Ovary (tissue), 9 donors: ENCODE measurements around the gene HAND2. TPM values are rescaled to one million over a fixed set of nuclear protein-coding genes. Genes with fewer than 3 reads are reported as not detected.

Experiments used
- DNase-seq, 5 donors: peaks; one replicate each; pipeline ENCODE4 v3.0.0-alpha.2; 2019 to 2020
- H3K27ac ChIP-seq, 2 donors: fragments of 200-600 bp; one replicate each; pipeline versions ENCODE4 v1.5.1 to v1.8.0; 2019 to 2022
- H3K27me3 ChIP-seq: fragments of 200-600 bp; one replicate; pipeline ENCODE4 v1.8.0; 2022
- H3K36me3 ChIP-seq: fragments of 200-600 bp; sonication (generic); one replicate; pipeline ENCODE4 v1.5.1; 2019
- H3K4me1 ChIP-seq: one replicate; pipeline ENCODE4 v1.8.1; 2013; ENCODE audit warnings: mild to moderate bottlenecking, moderate library complexity; ENCODE audit not compliant: insufficient read depth
- H3K4me3 ChIP-seq: fragments of 200-600 bp; sonication (generic); one replicate; pipeline ENCODE4 v1.5.1; 2017
- H3K9me3 ChIP-seq, 2 donors: fragments of 200-600 bp in 1 of 2; sonication (generic) in 1 of 2; one replicate each; pipeline versions ENCODE4 v1.5.1 to v1.8.1; 2013 to 2019; ENCODE audit warnings: mild to moderate bottlenecking in 1 of 2, moderate library complexity in 1 of 2
- EP300 ChIP-seq: sonication (generic); formaldehyde crosslinking; IDR thresholded peaks from one replicate; pipeline ENCODE4 v1.6.1; 2017; ENCODE audit warnings: antibody characterized with exemption
- POLR2A ChIP-seq: fragments of 450-650 bp; IDR thresholded peaks from one replicate; pipeline ENCODE4 v1.6.1; 2017; ENCODE audit warnings: antibody characterized with exemption, mild to moderate bottlenecking, moderate library complexity
- WGBS, 3 donors: extraction: QIAGEN DNeasy Blood & Tissue Kit in 1 of 3; methylation state at CpG; one replicate each; pipeline versions ENCODE4 v1.1.5 to v1.1.7; 2013 to 2017; 5-methylcytosine and 5-hydroxymethylcytosine counted together
- intact Hi-C, 4 donors: fragments of 100-400 bp; cut with DNase I; formaldehyde crosslinking; loops; one replicate each; pipeline versions ENCODE4 v1.11.0 to v1.15.1; 2022 to 2023
- polyA plus RNA-seq, 2 donors: library from polyadenylated mRNA; stranded (reverse); fragments of 200-250 nt in 1 of 2; fragments of 350-450 nt in 1 of 2; fragmentation: Illumina TruSeq in 1 of 2; extraction: RNeasy Lipid Tissue Mini Kit (QIAGEN cat#74804) in 1 of 2; gene quantifications; one replicate each; pipeline ENCODE4 v1.2.3, GENCODE V29; 2013 to 2014
- total RNA-seq, 7 donors: library from RNA; depleted of rRNA in 2 of 7; stranded (reverse); fragments of >200 nt in 2 of 7; fragmentation: NEBNext Ultra II Directional in 3 of 7; extraction: Animal tissue kit (Norgen Biotek cat#: 25700) in 3 of 7; gene quantifications; one replicate each; pipeline versions ENCODE4 v1.1.0 to v1.2.4, GENCODE V29; 2016 to 2023
- TF ChIP-seq, protein P1 (sequence below), 3 donors: fragments of 450-650 bp in 2 of 3; fragments of 200-600 bp in 1 of 3; IDR thresholded peaks; one replicate each; pipeline versions ENCODE4 v1.5.1 to v1.8.0; 2016 to 2022; ENCODE audit warnings: antibody characterized with exemption in 3 of 3, mild to moderate bottlenecking in 1 of 3
- donor health status: DM: no; HTN: no; CAD: no; lungs with moderate emphysema.
- donor health status: DM: no; HTN: no; CAD: no.
- donor health status: Bipolar disorder and iron deficiency.
- donor health status: DM: yes; HTN: yes; CAD: no.
- donor health status: DM: no; HTN: no; CAD: no.
- donor health status: DM: yes; HTN: yes; CAD: no.

The HAND2 gene
- total and polyA plus RNA-seq, 9 donors = 12.9 to 99.9 (median 39.6) TPM

GRCh38 chr4:173522951-173523395, 7.1 kb downstream of the HAND2 start:
- Histone ChIP-seq H3K9me3 (no peaks in the 10 kb centered on the region), H3K4me3 (peak overlapping the region; percentile 51), H3K36me3 (no peaks in the 10 kb centered on the region), H3K27ac (peak overlapping the region; percentile 69 to 91), H3K4me1 (peaks cover 8% of the 10 kb centered on the region), H3K27me3 (no peaks in the 10 kb centered on the region)
- peak in 3 of 5 donors; percentile 39 to 58 (median 48) for DNase-seq
- intact Hi-C loops = no loop called here
- 55 to 68% (median 61%) methylated on average over 21 of the region's 21 CpGs for WGBS, 3 donors
- TF ChIP-seq, protein P1, sequence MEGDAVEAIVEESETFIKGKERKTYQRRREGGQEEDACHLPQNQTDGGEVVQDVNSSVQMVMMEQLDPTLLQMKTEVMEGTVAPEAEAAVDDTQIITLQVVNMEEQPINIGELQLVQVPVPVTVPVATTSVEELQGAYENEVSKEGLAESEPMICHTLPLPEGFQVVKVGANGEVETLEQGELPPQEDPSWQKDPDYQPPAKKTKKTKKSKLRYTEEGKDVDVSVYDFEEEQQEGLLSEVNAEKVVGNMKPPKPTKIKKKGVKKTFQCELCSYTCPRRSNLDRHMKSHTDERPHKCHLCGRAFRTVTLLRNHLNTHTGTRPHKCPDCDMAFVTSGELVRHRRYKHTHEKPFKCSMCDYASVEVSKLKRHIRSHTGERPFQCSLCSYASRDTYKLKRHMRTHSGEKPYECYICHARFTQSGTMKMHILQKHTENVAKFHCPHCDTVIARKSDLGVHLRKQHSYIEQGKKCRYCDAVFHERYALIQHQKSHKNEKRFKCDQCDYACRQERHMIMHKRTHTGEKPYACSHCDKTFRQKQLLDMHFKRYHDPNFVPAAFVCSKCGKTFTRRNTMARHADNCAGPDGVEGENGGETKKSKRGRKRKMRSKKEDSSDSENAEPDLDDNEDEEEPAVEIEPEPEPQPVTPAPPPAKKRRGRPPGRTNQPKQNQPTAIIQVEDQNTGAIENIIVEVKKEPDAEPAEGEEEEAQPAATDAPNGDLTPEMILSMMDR (IDR thresholded peaks at IDR 0.05) = no peak
- TF ChIP-seq POLR2A (no peak), EP300 (no peak)

- WGBS, 3 donors = 0 to 1% (median 0%) methylated on average over 36 to 63 of the region's 63 CpGs
- Histone ChIP-seq H3K27ac (peak overlapping the region; percentile 69 to 91), H3K36me3 (no peaks in the 10 kb centered on the region), H3K27me3 (no peaks in the 10 kb centered on the region), H3K4me1 (peaks cover 8% of the 10 kb centered on the region), H3K4me3 (peak overlapping the region; percentile 51), H3K9me3 (no peaks in the 10 kb centered on the region)
- DNase-seq = peak; percentile 92 to 97 (median 93)
- intact Hi-C loops = no loop called here
- TF ChIP-seq EP300 (no peak), POLR2A (peak; percentile 57)
- TF ChIP-seq, protein P1 (IDR thresholded peaks at IDR 0.05) = peak; percentile 28 to 44 (median 38)
These were observed 7.7 kb downstream of the HAND2 start for GRCh38 chr4:173522160-173522950.

GRCh38 chr4:173521467-173522159, 8.4 kb downstream of the HAND2 start:
- no peaks in the 10 kb centered on the region for H3K27me3 ChIP-seq
- H3K9me3 ChIP-seq = no peaks in the 10 kb centered on the region
- intact Hi-C loops = no loop called here
- no peaks in the 10 kb centered on the region for H3K36me3 ChIP-seq
- H3K4me3 ChIP-seq = peak overlapping the region; percentile 51
- peaks cover 8% of the 10 kb centered on the region for H3K4me1 ChIP-seq
- peak overlapping the region; percentile 31 to 91 for H3K27ac ChIP-seq
- 19 to 25% (median 21%) methylated on average over 27 of the region's 27 CpGs for WGBS, 3 donors
- DNase-seq = peak in 3 of 5 donors; percentile 45 to 66 (median 45)
- TF ChIP-seq, protein P1 (IDR thresholded peaks at IDR 0.05) = no peak
- TF ChIP-seq EP300 (no peak), POLR2A (no peak)

DNA sequence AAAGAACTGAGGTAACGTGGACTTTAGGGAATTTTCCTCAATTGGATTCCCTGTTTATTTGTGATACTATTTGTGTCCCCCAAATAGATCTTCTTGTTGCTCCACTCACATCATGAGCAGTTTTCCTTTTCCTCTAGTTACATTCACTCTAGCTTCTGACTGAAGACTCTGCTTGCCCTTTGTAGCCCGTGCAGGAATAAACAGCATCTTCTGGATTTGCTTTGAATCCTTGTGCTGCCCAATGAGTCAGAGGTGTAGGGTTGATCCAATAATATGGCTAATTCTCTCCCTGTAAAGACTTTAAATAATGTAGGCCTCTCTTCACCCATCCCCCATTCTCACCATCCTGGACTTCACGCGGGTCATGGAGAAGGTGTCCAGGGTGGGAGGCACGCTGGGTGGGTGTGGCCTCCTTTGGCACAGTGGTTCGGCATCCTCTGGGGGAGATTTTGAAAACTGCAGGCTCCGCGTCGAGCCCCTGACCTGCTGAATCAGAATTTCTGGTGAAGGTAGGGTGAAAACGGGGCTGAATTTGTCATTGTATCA, 9.0 kb downstream of the HAND2 start:
- no peak overlapping the region for H3K4me3 ChIP-seq
- intact Hi-C loops = no loop called here
- H3K27ac ChIP-seq = peak overlapping the region in 1 of 2 donors; percentile 91
- 72 to 77% (median 73%) methylated on average over 10 of the region's 10 CpGs for WGBS, 3 donors
- H3K36me3 ChIP-seq = no peaks in the 10 kb centered on the region
- no peaks in the 10 kb centered on the region for H3K27me3 ChIP-seq
- DNase-seq = peak in 1 of 5 donors; percentile 57
- TF ChIP-seq EP300 (no peak), POLR2A (no peak)
- TF ChIP-seq, protein P1 (IDR thresholded peaks at IDR 0.05) = no peak
- peaks cover 8% of the 10 kb centered on the region for H3K4me1 ChIP-seq
- H3K9me3 ChIP-seq = no peaks in the 10 kb centered on the region
